K562 (cell line): ENCODE data around the gene SCLT1. TPM values are rescaled to one million over a fixed set of nuclear protein-coding genes. Genes with fewer than 3 reads are reported as not detected.

ENCODE experiments used
- ATAC-seq: fragments of 200-7000 bp; cut with Tn5 transposase; 3 replicates; pipeline ENCODE4 v1.9.1; 2020; ENCODE audit warnings: moderate library complexity
- BruUV-seq: library from RNA; stranded (reverse); fragments of 400-500 nt; replicated peaks from 2 replicates; lab custom pipeline; 2021; lab: Mats Ljungman, UMichigan
- CTCF ChIA-PET: fragments of 300-600 bp; formaldehyde crosslinking; extraction: SDS; loops from one replicate; lab custom pipeline; 2021; ENCODE audit warnings: low intra/inter-chr PET ratio; lab: Yijun Ruan, JAX
- POLR2A ChIA-PET: fragments of 300-600, 350-650 bp; sonication (Branson Sonifier 250); formaldehyde crosslinking; extraction: SDS; loops from one replicate; lab custom pipeline; 2021; ENCODE audit warnings: antibody characterized with exemption, inconsistent platforms; lab: Yijun Ruan, JAX
- DNase-seq, 4 experiments: peaks; one replicate each; pipeline versions ENCODE4 v3.0.0 to v3.0.0-alpha.2; 2011 to 2018; ENCODE audit warnings: low spot score in 3 of 4, mixed read lengths in 3 of 4; ENCODE audit errors: extremely low read depth in 1 of 4
- FAIRE-seq: peaks from 2 replicates; lab custom pipeline; 2011; peaks lifted over from hg19 to GRCh38; lab: Jason Lieb, UNC
- H2AFZ ChIP-seq: 2 replicates; pipeline ENCODE4 v1.6.0; 2011; ENCODE audit warnings: low read depth, low read length, control low read depth, inconsistent platforms
- H3K27ac ChIP-seq: fragments of 200-600 bp; 3 replicates; pipeline ENCODE4 v1.8.0; 2011; ENCODE audit warnings: low read depth, mild to moderate bottlenecking, control low read depth, inconsistent platforms, low read length, moderate library complexity, mixed read lengths; ENCODE audit errors: extremely low read depth
- H3K27me3 ChIP-seq, 2 experiments: fragments of 300-600 bp in 1 of 2; 2 replicates in 1 of 2; 3 replicates in 1 of 2; pipeline versions ENCODE4 v1.6.0 to v1.8.0; 2011; ENCODE audit warnings: inconsistent platforms in 2 of 2, low read length in 2 of 2, mild to moderate bottlenecking in 1 of 2, mixed read lengths in 1 of 2, moderate library complexity in 1 of 2; ENCODE audit not compliant: control insufficient read depth in 2 of 2, insufficient read depth in 2 of 2
- H3K36me3 ChIP-seq: fragments of 300-600 bp; 3 replicates; pipeline ENCODE4 v1.8.0; 2011; ENCODE audit warnings: mild to moderate bottlenecking, low read length, inconsistent platforms; ENCODE audit not compliant: control insufficient read depth, insufficient read depth
- H3K4me1 ChIP-seq, 2 experiments: fragments of 200-600 bp in 1 of 2; replicated peaks in 1 of 2; 2 replicates in 1 of 2; 3 replicates in 1 of 2; pipeline versions ENCODE4 v1.5.1 to v1.8.0; 2011; ENCODE audit warnings: inconsistent platforms in 2 of 2, low read length in 2 of 2, mild to moderate bottlenecking in 1 of 2, mixed read lengths in 1 of 2, moderate library complexity in 1 of 2; ENCODE audit not compliant: control insufficient read depth in 2 of 2, insufficient read depth in 2 of 2
- H3K4me2 ChIP-seq: 2 replicates; pipeline ENCODE4 v1.6.1; 2011; ENCODE audit warnings: low read length, control low read depth, inconsistent platforms, mixed read lengths; ENCODE audit not compliant: insufficient read depth
- H3K4me3 ChIP-seq: fragments of 200-600 bp; sonication (generic), shearing (Covaris generic); 2 replicates; pipeline ENCODE4 v1.5.1; 2016; ENCODE audit warnings: control low read depth, inconsistent platforms
- H3K79me2 ChIP-seq: fragments of 200-600 bp; 3 replicates; pipeline ENCODE4 v1.8.0; 2011; ENCODE audit warnings: low read length, inconsistent platforms; ENCODE audit not compliant: control insufficient read depth, insufficient read depth
- H3K9ac ChIP-seq, 2 experiments: 2 replicates each; pipeline versions ENCODE4 v1.6.0 to v1.6.1; 2011; ENCODE audit warnings: low read depth in 2 of 2, low read length in 2 of 2, control low read depth in 1 of 2, inconsistent platforms in 1 of 2, mild to moderate bottlenecking in 1 of 2, mixed read lengths in 1 of 2; ENCODE audit not compliant: insufficient read depth in 1 of 2
- H3K9me1 ChIP-seq: one replicate; pipeline ENCODE4 v1.6.0; 2011; ENCODE audit warnings: inconsistent platforms, mild to moderate bottlenecking, low read length, moderate library complexity; ENCODE audit not compliant: control insufficient read depth, insufficient read depth
- H3K9me3 ChIP-seq: replicated peaks from 2 replicates; pipeline ENCODE4 v1.5.1; 2011; ENCODE audit warnings: low read depth, low read length, inconsistent platforms; ENCODE audit not compliant: control insufficient read depth, insufficient read depth
- H4K20me1 ChIP-seq: replicated peaks from 2 replicates; pipeline ENCODE4 v1.6.1; 2011; ENCODE audit warnings: low read length, inconsistent platforms, mixed read lengths; ENCODE audit not compliant: control insufficient read depth, insufficient read depth
- ARID1B ChIP-seq: fragments of 450-650 bp; IDR thresholded peaks from 2 replicates; pipeline ENCODE4 v1.6.1; 2016; ENCODE audit warnings: antibody characterized with exemption, mild to moderate bottlenecking, inconsistent platforms
- CBFA2T3 ChIP-seq: fragments of 450-650 bp; IDR thresholded peaks from 2 replicates; pipeline ENCODE4 v1.6.1; 2017
- CEBPB ChIP-seq: fragments of 450-650 bp; IDR thresholded peaks from 2 replicates; pipeline ENCODE4 v1.6.1; 2016; ENCODE audit warnings: missing genetic modification characterization, missing compliant biosample characterization
- CHD1 ChIP-seq: fragments of 200-600 bp; sonication (generic); IDR thresholded peaks from one replicate; pipeline ENCODE4 v1.6.1; 2012; ENCODE audit warnings: mild to moderate bottlenecking, moderate library complexity, low read length, inconsistent platforms
- FOXA3 ChIP-seq, 2 experiments: fragments of 450-650 bp in 1 of 2; sonication (generic) in 1 of 2; formaldehyde crosslinking; IDR thresholded peaks in 1 of 2; conservative IDR thresholded peaks in 1 of 2; 2 replicates each; pipeline versions ENCODE4 v1.4.0 to v1.8.0; 2020 to 2022; ENCODE audit warnings: mild to moderate bottlenecking in 2 of 2, missing genetic modification reagents in 1 of 2
- NCOA6 ChIP-seq: fragments of 450-650 bp; IDR thresholded peaks from 2 replicates; pipeline ENCODE4 v1.6.1; 2017; ENCODE audit warnings: mild to moderate bottlenecking
- PHB ChIP-seq: fragments of 250-450 bp; sonication (Bioruptor Pico); IDR thresholded peaks from 2 replicates; pipeline ENCODE4 v1.5.0; 2021
- SIN3A ChIP-seq, 2 experiments: fragments of 150-350 bp in 1 of 2; IDR thresholded peaks; 2 replicates each; pipeline ENCODE4 v1.6.1; 2011 to 2016; ENCODE audit warnings: borderline replicate concordance in 2 of 2, low read depth in 2 of 2, low read length in 2 of 2, mild to moderate bottlenecking in 2 of 2, moderate library complexity in 2 of 2; ENCODE audit not compliant: control insufficient read depth in 1 of 2
- SMAD3 ChIP-seq: fragments of 450-650 bp; formaldehyde crosslinking; conservative IDR thresholded peaks from 2 replicates; pipeline ENCODE4 v1.4.0; 2020; ENCODE audit warnings: mild to moderate bottlenecking
- TAL1 ChIP-seq: fragments of 450-650 bp; IDR thresholded peaks from 2 replicates; pipeline ENCODE4 v1.6.1; 2016; ENCODE audit warnings: mild to moderate bottlenecking
- TCF3 ChIP-seq: sonication (generic); formaldehyde crosslinking; IDR thresholded peaks from 2 replicates; pipeline ENCODE4 v1.4.0; 2020; ENCODE audit warnings: mild to moderate bottlenecking, missing genetic modification reagents
- ZNF354B ChIP-seq: fragments of 250-450 bp; sonication (Bioruptor Pico); IDR thresholded peaks from 2 replicates; pipeline ENCODE4 v1.4.0; 2020
- WGBS: fragments of 100-300 bp; shearing (Covaris generic); methylation state at CpG from one replicate; pipeline ENCODE4 v1.1.6; 2016; ENCODE audit warnings: low coverage, mixed read lengths; ENCODE audit not compliant: insufficient coverage; ENCODE audit errors: missing lambda C conversion rate; 5-methylcytosine and 5-hydroxymethylcytosine counted together
- in situ Hi-C: fragments of 300-500 bp; cut with MboI; formaldehyde crosslinking; loops from 4 replicates; pipeline ENCODE4 v1.15.0; 2018; ENCODE audit warnings: inconsistent platforms, mixed read lengths
- intact Hi-C: fragments of 100-400 bp; cut with micrococcal nuclease; formaldehyde crosslinking; loops from 2 replicates; pipeline ENCODE4 v1.14.2; 2022
- polyA plus RNA-seq, 8 experiments: library from polyadenylated mRNA; depleted of rRNA in 4 of 8; stranded (reverse) in 5 of 8; unstranded in 3 of 8; fragments of >200 nt; fragmentation: Nextera tagmentation in 2 of 8; fragmentation: Illumina TruSeq in 1 of 8; extraction: Ambion mirVana in 2 of 8; extraction: Trizol in 1 of 8; gene quantifications; 2 replicates each; pipeline versions ENCODE4 v1.2.1 to v1.2.3, GENCODE V29; 2011 to 2014; ENCODE audit warnings: inconsistent platforms in 1 of 8, missing spikeins in 1 of 8
- total RNA-seq, 7 experiments: library from RNA; depleted of rRNA in 6 of 7; stranded (reverse); fragments of >200 nt in 6 of 7; fragmentation: Illumina TruSeq in 2 of 7; extraction: Trizol in 2 of 7; gene quantifications; 2 replicates each; pipeline versions ENCODE4 v1.2.1 to v1.2.3, GENCODE V29; 2011 to 2021; ENCODE audit warnings: low replicate concordance in 1 of 7

SCLT1 gene
- total and polyA plus RNA-seq, 9 of the 15 experiments (the other 6 are each of a cell fraction or from before 2014, with no cell fraction given): 8.0 to 31.9 (median 24.2) TPM

DNA sequence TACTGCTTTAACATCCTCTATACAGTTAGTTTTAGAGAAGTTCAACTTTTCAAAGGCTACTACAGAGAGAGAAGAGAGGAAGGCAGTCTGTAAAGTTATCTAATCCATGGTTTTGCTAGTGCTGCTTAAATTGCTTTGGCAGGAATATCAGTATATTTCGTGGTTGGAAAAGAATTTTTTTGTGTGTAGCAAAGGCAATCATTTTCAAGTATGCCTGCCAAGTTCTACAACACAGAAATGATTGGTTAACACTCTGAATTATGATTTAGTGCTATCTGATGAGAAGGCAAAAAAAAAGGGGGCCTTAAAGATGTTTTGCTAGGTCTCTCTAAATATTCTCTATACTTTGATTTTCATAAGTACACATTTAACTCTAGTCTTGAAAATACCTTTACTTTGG lies 150.7 kb downstream of the SCLT1 start:
- ChIA-PET CTCF (no interaction called here), POLR2A (no interaction called here)
- intact Hi-C loops: no loop called here
- Histone ChIP-seq H3K36me3 (peaks cover 23% of the 10 kb centered on the region; the same call in 2 of the 3 replicates), H3K4me3 (no peak overlapping the region), H3K9ac (no peak overlapping the region), H3K79me2 (no peaks in the 10 kb centered on the region), H3K27me3 (no peaks in the 10 kb centered on the region), H3K9me1 (no peaks in the 10 kb centered on the region), H3K27ac (no peak overlapping the region), H3K9me3 (no peaks in the 10 kb centered on the region), H4K20me1 (no peaks in the 10 kb centered on the region), H2AFZ (no peak overlapping the region), H3K4me2 (no peak overlapping the region), H3K4me1 (no peaks in the 10 kb centered on the region)
- in situ Hi-C loops: no loop called here
- whole genome bisulfite sequencing: 50% methylated on average over 1 of the region's 1 CpG
- FAIRE-seq: no peak
- no peak for DNase-seq
- no TSS peak for BruUV-seq
- ATAC-seq: no peak
- TF ChIP-seq SIN3A (IDR thresholded peaks at IDR 0.05; ENCODE audit: borderline replicate concordance in 2 of 2, control insufficient read depth in 1 of 2, low read depth in 2 of 2, low read length in 2 of 2): 0 out of 4 replicates have a peak, but pooled peaks of 1 of the 2 experiments have one; percentile 16
- TF ChIP-seq CHD1: no peak
- no peak for TF ChIP-seq NCOA6
- TF ChIP-seq SMAD3: no peak
- no peak for TF ChIP-seq ZNF354B (CRISPR knock-in tag)

DNA sequence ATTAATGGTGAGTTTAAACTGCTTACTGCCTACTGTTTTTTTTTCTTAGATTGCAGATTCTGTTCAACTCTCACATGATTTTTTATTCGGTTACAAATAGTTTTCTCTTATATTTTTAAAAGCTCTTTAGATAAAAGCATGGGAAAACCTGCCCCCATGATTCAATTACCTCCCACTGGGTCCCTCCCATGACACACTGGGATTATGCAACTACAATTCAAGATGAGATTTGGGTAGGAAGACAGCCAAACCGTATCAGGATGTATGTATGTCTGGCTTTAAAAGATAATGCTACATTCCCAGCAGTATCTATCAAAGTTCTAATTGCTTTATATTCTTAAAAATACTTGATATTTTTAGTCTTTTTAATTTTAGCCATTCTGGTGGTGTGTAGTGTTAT lies 152.4 kb downstream of the SCLT1 start:
- no peaks in the 10 kb centered on the region for H3K27me3 ChIP-seq
- no peaks in the 10 kb centered on the region for H4K20me1 ChIP-seq
- ATAC-seq (no peak), DNase-seq (peak in 1 of 4 experiments; percentile 10)
- no peaks in the 10 kb centered on the region for H3K9me1 ChIP-seq
- 23% methylated on average over 2 of the region's 2 CpGs for WGBS
- no peak overlapping the region for H2AFZ ChIP-seq
- H3K27ac ChIP-seq: no peak overlapping the region
- no peaks in the 10 kb centered on the region for H3K79me2 ChIP-seq
- intact Hi-C loops (no loop called here), in situ Hi-C loops (no loop called here)
- POLR2A ChIA-PET: interaction anchor here (0.6 kb wide), 1 partner anchor 193 kb away, joined by 3 read pairs; no protein-coding TSS in a partner anchor
- TF ChIP-seq TAL1: 0 out of 2 replicates have a peak, but pooled peaks have one; percentile 8
- TF ChIP-seq ARID1B: peak; percentile 34; the same call in 1 of the 2 replicates
- no peak for TF ChIP-seq FOXA3 (CRISPR knock-in tag; conservative IDR thresholded peaks at IDR 0.05 in 1 of 2, IDR thresholded peaks at IDR 0.05 in 1 of 2)
- TF ChIP-seq TCF3 (CRISPR knock-in tag): peak; percentile 48; the same call in 1 of the 2 replicates
- peak; percentile 54; the same call in 1 of the 2 replicates for TF ChIP-seq CEBPB (tag)
- no peak for TF ChIP-seq PHB (CRISPR knock-in tag)
- TF ChIP-seq CBFA2T3: peak; percentile 33; the same call in 1 of the 2 replicates
- TF ChIP-seq, all 486 proteins: peak for 5
- H3K4me1 ChIP-seq: no peaks in the 10 kb centered on the region
- peaks cover 22% of the 10 kb centered on the region; the same call in 2 of the 3 replicates for H3K36me3 ChIP-seq
- H3K9me3 ChIP-seq: no peaks in the 10 kb centered on the region
- H3K4me2 ChIP-seq: no peak overlapping the region
- CTCF ChIA-PET: no interaction called here
- no peak for FAIRE-seq
- no peak overlapping the region for H3K4me3 ChIP-seq
- no peak overlapping the region for H3K9ac ChIP-seq
- no TSS peak for BruUV-seq
